Right atrium auricular region (tissue), 2 donors: ENCODE results near the gene SLC29A2. TPM values are rescaled to one million over a fixed set of nuclear protein-coding genes. Genes with fewer than 3 reads are reported as not detected.
A peak's percentile ranks its signal among the peaks of the same experiment; 100 is the strongest.

Experiments
- DNase-seq: peaks from one replicate; pipeline ENCODE4 v3.0.0-alpha.2; 2019; ENCODE audit warnings: low spot score
- H3K27ac ChIP-seq, 2 donors: fragments of 200-600 bp; sonication (generic); 1 replicate in 1 of 2; 2 replicates in 1 of 2; pipeline ENCODE4 v1.5.1; 2016 to 2019
- H3K27me3 ChIP-seq, 2 donors: fragments of 200-600 bp; sonication (generic); one replicate each; pipeline versions ENCODE4 v1.5.1 to v1.6.0; 2017 to 2019
- H3K36me3 ChIP-seq: fragments of 200-600 bp; sonication (generic); one replicate; pipeline ENCODE4 v1.5.1; 2016
- H3K4me1 ChIP-seq, 2 donors: fragments of 200-600 bp; sonication (generic); one replicate each; pipeline versions ENCODE4 v1.5.1 to v1.6.0; 2017 to 2019
- H3K4me3 ChIP-seq, 2 donors: fragments of 200-600 bp; sonication (generic); 1 replicate in 1 of 2; 2 replicates in 1 of 2; pipeline ENCODE4 v1.5.1; 2017 to 2019; ENCODE audit warnings: mild to moderate bottlenecking in 1 of 2, moderate library complexity in 1 of 2
- H3K9me3 ChIP-seq, 2 donors: fragments of 200-600 bp; sonication (generic); one replicate each; pipeline ENCODE4 v1.5.1; 2019
- CTCF ChIP-seq, 2 donors: fragments of 200-600 bp; sonication (generic); IDR thresholded peaks; one replicate each; pipeline ENCODE4 v1.5.1; 2019; ENCODE audit warnings: antibody characterized with exemption in 2 of 2
- total RNA-seq, 2 donors: library from RNA; depleted of rRNA; stranded (reverse); fragments of >200 nt; gene quantifications; one replicate each; pipeline ENCODE4 v1.1.0, GENCODE V29; 2016

Gene SLC29A2
- total RNA-seq, 2 donors from 2014 or later: 16.9 to 19.9 TPM

- Histone ChIP-seq H3K4me1 (peaks cover 0 to 52% of the 10 kb centered on the region in 2 donors), H3K4me3 (no peak overlapping the region), H3K36me3 (no peaks in the 10 kb centered on the region), H3K9me3 (no peaks in the 10 kb centered on the region), H3K27ac (peak overlapping the region; percentile 30 to 90), H3K27me3 (no peaks in the 10 kb centered on the region)
- no peak for TF ChIP-seq CTCF (IDR thresholded peaks at IDR 0.05)
- no peak for DNase-seq
Observed at GRCh38 chr11:66318600-66318970, 53.0 kb downstream of the SLC29A2 start.

- peaks cover 0 to 59% of the 10 kb centered on the region in 2 donors for H3K4me1 ChIP-seq
- peak overlapping the region; percentile 78 to 90 for H3K27ac ChIP-seq
- no peaks in the 10 kb centered on the region for H3K9me3 ChIP-seq
- TF ChIP-seq CTCF (IDR thresholded peaks at IDR 0.05): no peak
- DNase-seq: peak; percentile 93
- no peaks in the 10 kb centered on the region for H3K27me3 ChIP-seq
- H3K36me3 ChIP-seq: no peaks in the 10 kb centered on the region
- no peak overlapping the region for H3K4me3 ChIP-seq
Observed at GRCh38 chr11:66317723-66318599, 53.6 kb downstream of the SLC29A2 start.

GRCh38 chr11:66317322-66317722, 54.2 kb downstream of the SLC29A2 start:
- no peak for DNase-seq
- no peaks in the 10 kb centered on the region for H3K27me3 ChIP-seq
- H3K4me3 ChIP-seq: peak overlapping the region; percentile 33 to 58
- peak overlapping the region; percentile 78 to 90 for H3K27ac ChIP-seq
- H3K4me1 ChIP-seq: peaks cover 0 to 61% of the 10 kb centered on the region in 2 donors
- no peaks in the 10 kb centered on the region for H3K36me3 ChIP-seq
- TF ChIP-seq CTCF (IDR thresholded peaks at IDR 0.05): no peak
- no peaks in the 10 kb centered on the region for H3K9me3 ChIP-seq

GRCh38 chr11:66316849-66317251, 54.7 kb downstream of the SLC29A2 start, which contains the start of gene CD248:
CD248 (minus strand) TSS chr11:66317044; CDS start chr11:66317027, 17 bp downstream.
- Histone ChIP-seq H3K4me3 (peak within 1 kb of the TSS; percentile 33 to 58), H3K36me3 (no peaks in the 10 kb centered on the region), H3K27ac (peak within 1 kb of the TSS; percentile 78 to 90), H3K27me3 (no peaks in the 10 kb centered on the region), H3K4me1 (peaks cover 0 to 61% of the 10 kb centered on the region in 2 donors), H3K9me3 (no peaks in the 10 kb centered on the region)
- TF ChIP-seq CTCF (IDR thresholded peaks at IDR 0.05): no peak
- DNase-seq: no peak

- peak overlapping the region; percentile 78 to 90 for H3K27ac ChIP-seq
- TF ChIP-seq CTCF (IDR thresholded peaks at IDR 0.05): no peak
- no peaks in the 10 kb centered on the region for H3K9me3 ChIP-seq
- no peaks in the 10 kb centered on the region for H3K36me3 ChIP-seq
- peaks cover 0 to 61% of the 10 kb centered on the region in 2 donors for H3K4me1 ChIP-seq
- H3K4me3 ChIP-seq: peak overlapping the region; percentile 33 to 58
- no peaks in the 10 kb centered on the region for H3K27me3 ChIP-seq
- DNase-seq: no peak
Observed at GRCh38 chr11:66315921-66316811, 55.4 kb downstream of the SLC29A2 start.
